ENCODE measurements around the gene XYLB.

DNA sequence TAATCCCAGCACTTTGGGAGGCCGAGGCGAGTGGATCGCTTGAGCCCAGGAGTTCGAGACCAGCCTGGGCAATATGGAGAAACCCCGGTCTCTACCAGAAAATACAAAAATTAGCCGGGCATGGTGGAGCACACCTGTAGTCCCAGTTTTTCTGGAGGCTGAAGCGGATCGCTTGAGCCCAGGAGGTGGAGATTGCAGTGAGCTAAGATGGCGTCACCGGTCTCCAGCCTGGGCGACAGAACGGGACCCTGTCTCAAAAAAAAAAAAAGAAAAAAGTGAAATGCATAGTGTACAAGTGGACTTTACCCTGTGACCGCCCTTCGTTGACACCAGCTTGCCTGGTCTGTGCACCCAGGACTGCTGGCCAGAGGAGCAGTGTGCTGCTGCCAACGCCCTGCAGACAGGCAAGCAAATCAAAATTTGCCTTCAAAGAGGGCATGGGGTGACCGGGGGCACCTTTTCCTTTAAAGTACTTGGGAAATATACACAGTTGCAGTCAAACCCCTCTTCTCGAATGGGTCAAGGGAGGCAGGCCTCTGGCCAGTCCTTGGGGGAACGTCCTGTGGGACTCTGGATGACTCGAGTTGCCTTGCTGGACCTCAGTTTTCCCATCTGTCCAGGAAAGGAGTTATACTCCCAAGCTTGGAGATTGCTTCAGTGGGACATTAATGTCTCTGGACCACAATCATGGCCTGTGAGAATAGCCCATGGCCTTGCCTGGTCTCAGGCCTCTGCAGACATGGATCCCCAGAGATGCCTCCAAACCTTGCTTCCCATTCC lies 1.0 kb downstream of the XYLB start:
- TF ChIP-seq, protein P1, sequence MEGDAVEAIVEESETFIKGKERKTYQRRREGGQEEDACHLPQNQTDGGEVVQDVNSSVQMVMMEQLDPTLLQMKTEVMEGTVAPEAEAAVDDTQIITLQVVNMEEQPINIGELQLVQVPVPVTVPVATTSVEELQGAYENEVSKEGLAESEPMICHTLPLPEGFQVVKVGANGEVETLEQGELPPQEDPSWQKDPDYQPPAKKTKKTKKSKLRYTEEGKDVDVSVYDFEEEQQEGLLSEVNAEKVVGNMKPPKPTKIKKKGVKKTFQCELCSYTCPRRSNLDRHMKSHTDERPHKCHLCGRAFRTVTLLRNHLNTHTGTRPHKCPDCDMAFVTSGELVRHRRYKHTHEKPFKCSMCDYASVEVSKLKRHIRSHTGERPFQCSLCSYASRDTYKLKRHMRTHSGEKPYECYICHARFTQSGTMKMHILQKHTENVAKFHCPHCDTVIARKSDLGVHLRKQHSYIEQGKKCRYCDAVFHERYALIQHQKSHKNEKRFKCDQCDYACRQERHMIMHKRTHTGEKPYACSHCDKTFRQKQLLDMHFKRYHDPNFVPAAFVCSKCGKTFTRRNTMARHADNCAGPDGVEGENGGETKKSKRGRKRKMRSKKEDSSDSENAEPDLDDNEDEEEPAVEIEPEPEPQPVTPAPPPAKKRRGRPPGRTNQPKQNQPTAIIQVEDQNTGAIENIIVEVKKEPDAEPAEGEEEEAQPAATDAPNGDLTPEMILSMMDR (IDR thresholded peaks at IDR 0.05 in 8 of 11, conservative IDR thresholded peaks at IDR 0.05 in 3 of 11) = no peak
- TF ChIP-seq POLR2A (IDR thresholded peaks at IDR 0.05) = no peak
- TF ChIP-seq POLR2AphosphoS5 (IDR thresholded peaks at IDR 0.05) = no peak
